SU-DHL-6 (cell line): ENCODE data around the gene GRM1.

Source experiments
- H2AFZ ChIP-seq: fragments of 200-600 bp; sonication (generic); 2 replicates; pipeline ENCODE4 v1.6.1; 2014; ENCODE audit warnings: low read depth, mild to moderate bottlenecking, moderate library complexity, mixed read lengths, antibody characterized with exemption, low read length; ENCODE audit not compliant: severe bottlenecking
- H3F3A ChIP-seq: fragments of 200-600 bp; shearing (Covaris generic); 2 replicates; pipeline ENCODE4 v1.6.0; 2016; ENCODE audit warnings: antibody characterized with exemption, mild to moderate bottlenecking; ENCODE audit not compliant: insufficient read depth
- H3K27ac ChIP-seq: fragments of 200-600 bp; sonication (generic); 2 replicates; pipeline ENCODE4 v1.5.1; 2016; ENCODE audit warnings: low read depth, mild to moderate bottlenecking, low read length, moderate library complexity, mixed read lengths
- H3K27me3 ChIP-seq: fragments of 200-600 bp; sonication (generic), shearing (Covaris generic); 2 replicates; pipeline ENCODE4 v1.6.0; 2014; ENCODE audit warnings: mild to moderate bottlenecking, low read length
- H3K36me3 ChIP-seq: fragments of 200-600 bp; sonication (generic); 2 replicates; pipeline ENCODE4 v1.6.1; 2014; ENCODE audit warnings: mild to moderate bottlenecking, low read length, mixed read lengths
- H3K4me2 ChIP-seq: fragments of 300-600, 200-600 bp; shearing (Covaris generic), sonication (generic); 2 replicates; pipeline ENCODE4 v1.6.0; 2014; ENCODE audit warnings: low read length, low read depth, mild to moderate bottlenecking; ENCODE audit not compliant: poor library complexity, severe bottlenecking
- H3K4me3 ChIP-seq: fragments of 200-600 bp; sonication (generic); 2 replicates; pipeline ENCODE4 v1.5.1; 2014; ENCODE audit warnings: antibody characterized with exemption, low read length, mild to moderate bottlenecking, mixed read lengths; ENCODE audit not compliant: insufficient read depth, poor library complexity, severe bottlenecking
- H3K79me2 ChIP-seq: fragments of 200-600 bp; sonication (generic); 2 replicates; pipeline ENCODE4 v1.6.1; 2014; ENCODE audit warnings: mild to moderate bottlenecking, low read length, moderate library complexity; ENCODE audit not compliant: insufficient read depth
- H3K9ac ChIP-seq: fragments of 200-600 bp; sonication (generic); 2 replicates; pipeline ENCODE4 v1.7.0; 2014; ENCODE audit warnings: mild to moderate bottlenecking, low read length
- H3K9me2 ChIP-seq: fragments of 200-600 bp; sonication (generic); replicated peaks from 2 replicates; pipeline ENCODE4 v1.6.1; 2014; ENCODE audit warnings: low read length; ENCODE audit not compliant: insufficient read depth
- H3K9me3 ChIP-seq: fragments of 200-600 bp; sonication (generic); 2 replicates; pipeline ENCODE4 v1.6.1; 2014; ENCODE audit warnings: low read length, mixed read lengths; ENCODE audit not compliant: insufficient read depth
- H4K20me1 ChIP-seq: fragments of 200-600 bp; sonication (generic); 2 replicates; pipeline ENCODE4 v1.6.1; 2014; ENCODE audit warnings: low read depth, mild to moderate bottlenecking, antibody characterized with exemption, low read length, moderate library complexity, mixed read lengths
- EZH2phosphoT487 ChIP-seq: fragments of 200-600 bp; sonication (generic), shearing (Covaris generic); conservative IDR thresholded peaks from 2 replicates; pipeline ENCODE4 v1.6.1; 2018; ENCODE audit warnings: mild to moderate bottlenecking, antibody characterized with exemption, low read length, moderate library complexity, mixed read lengths
- TF ChIP-seq, protein P1 (sequence below): fragments of 200-600 bp; sonication (generic); IDR thresholded peaks from one replicate; pipeline ENCODE4 v1.5.1; 2017; ENCODE audit warnings: antibody characterized with exemption, mild to moderate bottlenecking, low read length, moderate library complexity; ENCODE audit not compliant: insufficient read depth, poor library complexity, severe bottlenecking

GRM1 gene

DNA sequence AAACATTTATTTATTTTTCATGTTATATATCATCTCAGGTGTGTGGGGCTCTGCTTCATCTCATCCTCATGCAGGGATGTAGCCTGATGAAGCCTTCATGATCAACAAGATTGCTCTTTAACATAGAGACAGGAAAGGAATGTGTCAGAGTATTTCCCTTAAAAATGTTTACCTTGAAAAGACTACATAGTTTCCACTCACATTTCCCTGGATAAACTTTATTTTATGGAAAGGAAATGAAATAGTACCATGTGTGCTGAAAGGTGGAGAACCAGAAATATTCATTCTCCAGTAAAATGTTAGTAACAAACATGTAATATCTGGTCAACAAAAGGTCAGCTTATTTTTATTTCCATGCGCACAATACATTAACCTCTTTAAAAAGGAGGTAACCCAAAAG is 155.8 kb downstream of the GRM1 start:
- H3K4me2 ChIP-seq: no peak overlapping the region
- no peak overlapping the region for H3K9ac ChIP-seq
- H3K79me2 ChIP-seq: no peaks in the 10 kb centered on the region
- no peaks in the 10 kb centered on the region for H3K27me3 ChIP-seq
- no peaks in the 10 kb centered on the region for H4K20me1 ChIP-seq
- no peak overlapping the region for H2AFZ ChIP-seq
- no peak overlapping the region for H3K4me3 ChIP-seq
- no peak overlapping the region for H3K27ac ChIP-seq
- H3F3A ChIP-seq: no peaks in the 10 kb centered on the region
- H3K9me2 ChIP-seq: no peaks in the 10 kb centered on the region
- TF ChIP-seq, protein P1, sequence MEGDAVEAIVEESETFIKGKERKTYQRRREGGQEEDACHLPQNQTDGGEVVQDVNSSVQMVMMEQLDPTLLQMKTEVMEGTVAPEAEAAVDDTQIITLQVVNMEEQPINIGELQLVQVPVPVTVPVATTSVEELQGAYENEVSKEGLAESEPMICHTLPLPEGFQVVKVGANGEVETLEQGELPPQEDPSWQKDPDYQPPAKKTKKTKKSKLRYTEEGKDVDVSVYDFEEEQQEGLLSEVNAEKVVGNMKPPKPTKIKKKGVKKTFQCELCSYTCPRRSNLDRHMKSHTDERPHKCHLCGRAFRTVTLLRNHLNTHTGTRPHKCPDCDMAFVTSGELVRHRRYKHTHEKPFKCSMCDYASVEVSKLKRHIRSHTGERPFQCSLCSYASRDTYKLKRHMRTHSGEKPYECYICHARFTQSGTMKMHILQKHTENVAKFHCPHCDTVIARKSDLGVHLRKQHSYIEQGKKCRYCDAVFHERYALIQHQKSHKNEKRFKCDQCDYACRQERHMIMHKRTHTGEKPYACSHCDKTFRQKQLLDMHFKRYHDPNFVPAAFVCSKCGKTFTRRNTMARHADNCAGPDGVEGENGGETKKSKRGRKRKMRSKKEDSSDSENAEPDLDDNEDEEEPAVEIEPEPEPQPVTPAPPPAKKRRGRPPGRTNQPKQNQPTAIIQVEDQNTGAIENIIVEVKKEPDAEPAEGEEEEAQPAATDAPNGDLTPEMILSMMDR: no peak
- no peak for TF ChIP-seq EZH2phosphoT487
- no peaks in the 10 kb centered on the region for H3K36me3 ChIP-seq
- H3K9me3 ChIP-seq: no peaks in the 10 kb centered on the region

DNA sequence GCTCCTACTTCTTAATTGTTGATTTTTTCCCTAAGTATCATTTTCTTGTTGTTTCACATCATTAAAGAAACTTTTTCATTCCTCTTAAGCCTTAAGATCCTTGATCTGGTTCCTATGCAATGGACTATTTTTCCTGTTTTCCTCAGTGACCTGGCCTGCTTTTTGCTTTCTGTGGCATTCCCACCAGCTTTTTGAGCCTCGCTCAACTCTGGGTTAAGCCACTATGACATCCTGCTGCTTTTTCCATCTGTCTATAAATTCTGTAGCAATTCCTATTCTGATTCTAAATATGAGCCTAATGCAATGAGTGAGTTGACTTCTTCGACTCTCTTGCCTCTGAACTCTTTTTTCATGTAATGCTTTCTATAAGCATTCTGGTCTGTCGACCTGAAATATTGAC is 160.3 kb downstream of the GRM1 start:
- no peaks in the 10 kb centered on the region for H3K9me2 ChIP-seq
- TF ChIP-seq, protein P1: no peak
- H3F3A ChIP-seq: no peaks in the 10 kb centered on the region
- H3K27me3 ChIP-seq: no peaks in the 10 kb centered on the region
- H3K79me2 ChIP-seq: no peaks in the 10 kb centered on the region
- no peaks in the 10 kb centered on the region for H3K36me3 ChIP-seq
- H3K4me2 ChIP-seq: no peak overlapping the region
- no peak overlapping the region for H3K27ac ChIP-seq
- no peak overlapping the region for H3K4me3 ChIP-seq
- H2AFZ ChIP-seq: no peak overlapping the region
- H3K9ac ChIP-seq: no peak overlapping the region
- no peaks in the 10 kb centered on the region for H3K9me3 ChIP-seq
- H4K20me1 ChIP-seq: no peaks in the 10 kb centered on the region

DNA sequence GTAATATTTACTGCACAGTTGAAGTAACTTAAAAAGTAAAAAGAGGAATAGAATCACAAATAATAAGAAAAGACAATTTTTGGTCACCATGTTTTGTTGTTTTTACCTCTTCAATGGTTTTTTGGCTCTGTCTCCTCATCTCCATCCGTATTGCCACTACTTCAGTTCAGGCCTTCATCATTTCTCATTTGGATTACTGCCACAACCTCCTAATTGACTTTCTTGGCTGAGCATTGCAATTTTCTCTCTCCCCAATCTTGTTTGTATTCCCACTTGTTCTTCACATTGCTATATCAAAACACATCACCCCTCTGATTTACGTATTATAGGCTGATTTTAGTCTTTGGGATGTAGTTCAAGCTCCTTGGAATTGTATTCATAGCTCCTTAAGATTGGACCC is 161.7 kb downstream of the GRM1 start:
- Histone ChIP-seq H3K9me3 (no peaks in the 10 kb centered on the region), H3K9ac (no peak overlapping the region), H3F3A (no peaks in the 10 kb centered on the region), H3K9me2 (no peaks in the 10 kb centered on the region), H3K4me3 (no peak overlapping the region), H3K4me2 (no peak overlapping the region), H3K27me3 (no peaks in the 10 kb centered on the region), H3K36me3 (no peaks in the 10 kb centered on the region), H4K20me1 (no peaks in the 10 kb centered on the region), H2AFZ (no peak overlapping the region), H3K27ac (no peak overlapping the region), H3K79me2 (no peaks in the 10 kb centered on the region)
- TF ChIP-seq EZH2phosphoT487: no peak
- TF ChIP-seq, protein P1: no peak

DNA sequence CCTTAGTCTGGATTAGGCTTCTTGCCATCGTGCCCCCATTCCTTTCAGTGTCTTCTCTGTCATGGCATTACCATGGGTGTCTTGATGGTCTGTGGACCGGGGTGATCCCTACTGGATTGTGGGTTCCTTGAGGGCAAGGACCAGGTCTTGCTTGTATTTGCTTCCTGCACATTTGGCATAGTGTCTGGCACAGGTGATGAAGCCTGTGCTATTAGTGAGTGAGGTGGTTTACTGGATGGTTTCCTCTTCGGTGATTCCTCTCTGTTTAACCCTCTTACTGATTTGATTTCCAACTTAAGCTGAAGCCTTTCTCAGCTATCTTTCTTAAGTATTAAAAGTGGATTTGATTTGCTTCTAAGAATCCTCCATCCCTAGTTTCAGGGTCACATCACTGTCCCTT is 162.3 kb downstream of the GRM1 start:
- H2AFZ ChIP-seq: no peak overlapping the region
- H3K9me2 ChIP-seq: no peaks in the 10 kb centered on the region
- H3K9ac ChIP-seq: no peak overlapping the region
- H3K27ac ChIP-seq: no peak overlapping the region
- H3K27me3 ChIP-seq: no peaks in the 10 kb centered on the region
- H3F3A ChIP-seq: no peaks in the 10 kb centered on the region
- H3K4me3 ChIP-seq: no peak overlapping the region
- no peak overlapping the region for H3K4me2 ChIP-seq
- TF ChIP-seq, protein P1: no peak
- TF ChIP-seq EZH2phosphoT487: no peak
- H3K79me2 ChIP-seq: no peaks in the 10 kb centered on the region
- no peaks in the 10 kb centered on the region for H3K9me3 ChIP-seq
- H3K36me3 ChIP-seq: no peaks in the 10 kb centered on the region
- no peaks in the 10 kb centered on the region for H4K20me1 ChIP-seq
